Ovary (tissue), 9 donors: ENCODE data around the gene FCRL6. TPM values are rescaled to one million over a fixed set of nuclear protein-coding genes. Genes with fewer than 3 reads are reported as not detected.

Experiments used
- DNase-seq, 5 donors: peaks; one replicate each; pipeline ENCODE4 v3.0.0-alpha.2; 2019 to 2020
- H3K27ac ChIP-seq, 2 donors: fragments of 200-600 bp; one replicate each; pipeline versions ENCODE4 v1.5.1 to v1.8.0; 2019 to 2022
- H3K27me3 ChIP-seq: fragments of 200-600 bp; one replicate; pipeline ENCODE4 v1.8.0; 2022
- H3K36me3 ChIP-seq: fragments of 200-600 bp; sonication (generic); one replicate; pipeline ENCODE4 v1.5.1; 2019
- H3K4me1 ChIP-seq: one replicate; pipeline ENCODE4 v1.8.1; 2013; ENCODE audit warnings: mild to moderate bottlenecking, moderate library complexity; ENCODE audit not compliant: insufficient read depth
- H3K4me3 ChIP-seq: fragments of 200-600 bp; sonication (generic); one replicate; pipeline ENCODE4 v1.5.1; 2017
- H3K9me3 ChIP-seq, 2 donors: fragments of 200-600 bp in 1 of 2; sonication (generic) in 1 of 2; one replicate each; pipeline versions ENCODE4 v1.5.1 to v1.8.1; 2013 to 2019; ENCODE audit warnings: mild to moderate bottlenecking in 1 of 2, moderate library complexity in 1 of 2
- EP300 ChIP-seq: sonication (generic); formaldehyde crosslinking; IDR thresholded peaks from one replicate; pipeline ENCODE4 v1.6.1; 2017; ENCODE audit warnings: antibody characterized with exemption
- POLR2A ChIP-seq: fragments of 450-650 bp; IDR thresholded peaks from one replicate; pipeline ENCODE4 v1.6.1; 2017; ENCODE audit warnings: antibody characterized with exemption, mild to moderate bottlenecking, moderate library complexity
- WGBS, 3 donors: extraction: QIAGEN DNeasy Blood & Tissue Kit in 1 of 3; methylation state at CpG; one replicate each; pipeline versions ENCODE4 v1.1.5 to v1.1.7; 2013 to 2017; 5-methylcytosine and 5-hydroxymethylcytosine counted together
- intact Hi-C, 4 donors: fragments of 100-400 bp; cut with DNase I; formaldehyde crosslinking; loops; one replicate each; pipeline versions ENCODE4 v1.11.0 to v1.15.1; 2022 to 2023
- polyA plus RNA-seq, 2 donors: library from polyadenylated mRNA; stranded (reverse); fragments of 200-250 nt in 1 of 2; fragments of 350-450 nt in 1 of 2; fragmentation: Illumina TruSeq in 1 of 2; extraction: RNeasy Lipid Tissue Mini Kit (QIAGEN cat#74804) in 1 of 2; gene quantifications; one replicate each; pipeline ENCODE4 v1.2.3, GENCODE V29; 2013 to 2014
- total RNA-seq, 7 donors: library from RNA; depleted of rRNA in 2 of 7; stranded (reverse); fragments of >200 nt in 2 of 7; fragmentation: NEBNext Ultra II Directional in 3 of 7; extraction: Animal tissue kit (Norgen Biotek cat#: 25700) in 3 of 7; gene quantifications; one replicate each; pipeline versions ENCODE4 v1.1.0 to v1.2.4, GENCODE V29; 2016 to 2023
- TF ChIP-seq, protein P1 (sequence below), 3 donors: fragments of 450-650 bp in 2 of 3; fragments of 200-600 bp in 1 of 3; IDR thresholded peaks; one replicate each; pipeline versions ENCODE4 v1.5.1 to v1.8.0; 2016 to 2022; ENCODE audit warnings: antibody characterized with exemption in 3 of 3, mild to moderate bottlenecking in 1 of 3
- donor health status: DM: no; HTN: no; CAD: no; lungs with moderate emphysema.
- donor health status: DM: no; HTN: no; CAD: no.
- donor health status: Bipolar disorder and iron deficiency.
- donor health status: DM: yes; HTN: yes; CAD: no.
- donor health status: DM: no; HTN: no; CAD: no.
- donor health status: DM: yes; HTN: yes; CAD: no.

FCRL6 gene
- total and polyA plus RNA-seq, 9 donors = 0.08 to 2.3 (median 0.20) TPM; not detected in 2

DNA sequence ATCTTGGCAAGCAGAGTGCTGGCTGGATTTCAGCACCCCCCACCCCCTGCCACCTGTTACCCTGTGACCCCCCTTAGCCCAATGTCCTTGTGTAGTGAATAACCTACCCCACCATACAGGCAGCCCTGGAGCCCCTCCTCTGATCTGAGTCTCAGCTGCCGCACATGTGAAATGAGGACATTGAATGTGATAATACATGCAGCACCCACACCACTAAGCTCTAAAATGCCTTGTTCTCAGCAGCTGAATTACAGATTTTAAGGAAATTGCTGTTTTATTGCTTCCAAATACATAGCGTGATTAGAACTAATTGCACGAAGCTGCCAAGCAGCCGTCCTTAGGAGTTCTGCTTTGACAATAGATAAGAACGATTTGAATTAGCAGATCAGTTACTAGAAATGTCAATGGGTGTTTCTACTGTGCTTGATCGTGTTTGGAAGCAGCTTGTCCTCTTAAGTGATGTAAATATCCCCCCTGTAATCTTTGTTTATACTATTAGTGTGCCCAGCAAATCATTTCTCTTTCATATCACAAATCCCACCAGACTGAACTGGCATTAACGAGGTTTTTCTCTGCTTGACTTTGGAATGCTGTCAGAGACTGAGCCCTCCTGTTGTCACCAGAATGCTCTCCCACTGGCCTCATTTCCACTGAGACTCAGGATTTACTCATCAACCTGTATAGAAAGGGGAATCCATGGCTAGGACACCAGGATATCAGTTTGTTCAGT is 29.4 kb downstream of the FCRL6 start:
- intact Hi-C loops = no loop called here
- H3K27ac ChIP-seq = no peak overlapping the region

DNA sequence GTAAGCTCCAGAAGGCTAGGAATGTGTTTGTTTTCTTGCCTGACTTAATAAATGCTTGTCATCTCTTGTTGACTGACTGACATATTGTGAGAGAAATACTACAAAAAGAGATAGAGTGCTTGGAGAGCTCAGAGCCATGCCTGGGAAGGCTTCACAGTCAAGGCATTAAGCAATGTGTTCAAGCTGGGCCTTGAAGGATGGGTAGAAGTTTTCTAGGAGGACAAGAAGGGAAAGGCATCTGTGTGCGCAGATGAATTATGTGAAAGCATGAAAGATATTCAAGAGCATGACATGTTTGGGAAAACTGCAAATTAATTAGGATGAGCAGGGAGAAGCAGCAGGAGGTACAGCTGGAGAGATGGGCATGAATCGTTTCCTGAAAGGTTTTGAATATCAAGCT is 30.1 kb downstream of the FCRL6 start:
- no peak for DNase-seq
- no peaks in the 10 kb centered on the region for H3K36me3 ChIP-seq
- no peak overlapping the region for H3K4me3 ChIP-seq
- no peak for TF ChIP-seq EP300
- TF ChIP-seq, protein P1, sequence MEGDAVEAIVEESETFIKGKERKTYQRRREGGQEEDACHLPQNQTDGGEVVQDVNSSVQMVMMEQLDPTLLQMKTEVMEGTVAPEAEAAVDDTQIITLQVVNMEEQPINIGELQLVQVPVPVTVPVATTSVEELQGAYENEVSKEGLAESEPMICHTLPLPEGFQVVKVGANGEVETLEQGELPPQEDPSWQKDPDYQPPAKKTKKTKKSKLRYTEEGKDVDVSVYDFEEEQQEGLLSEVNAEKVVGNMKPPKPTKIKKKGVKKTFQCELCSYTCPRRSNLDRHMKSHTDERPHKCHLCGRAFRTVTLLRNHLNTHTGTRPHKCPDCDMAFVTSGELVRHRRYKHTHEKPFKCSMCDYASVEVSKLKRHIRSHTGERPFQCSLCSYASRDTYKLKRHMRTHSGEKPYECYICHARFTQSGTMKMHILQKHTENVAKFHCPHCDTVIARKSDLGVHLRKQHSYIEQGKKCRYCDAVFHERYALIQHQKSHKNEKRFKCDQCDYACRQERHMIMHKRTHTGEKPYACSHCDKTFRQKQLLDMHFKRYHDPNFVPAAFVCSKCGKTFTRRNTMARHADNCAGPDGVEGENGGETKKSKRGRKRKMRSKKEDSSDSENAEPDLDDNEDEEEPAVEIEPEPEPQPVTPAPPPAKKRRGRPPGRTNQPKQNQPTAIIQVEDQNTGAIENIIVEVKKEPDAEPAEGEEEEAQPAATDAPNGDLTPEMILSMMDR (IDR thresholded peaks at IDR 0.05) = no peak
- H3K27me3 ChIP-seq = no peaks in the 10 kb centered on the region
- no peaks in the 10 kb centered on the region for H3K9me3 ChIP-seq
- intact Hi-C loops = no loop called here
- H3K4me1 ChIP-seq = peaks cover 2% of the 10 kb centered on the region
- no peak overlapping the region for H3K27ac ChIP-seq
- WGBS, 3 donors = 86 to 96% (median 90%) methylated on average over 2 of the region's 2 CpGs

More for the DNA sequence above, 29.4 kb downstream of the FCRL6 start:
- no peaks in the 10 kb centered on the region for H3K27me3 ChIP-seq
- H3K36me3 ChIP-seq = no peaks in the 10 kb centered on the region
- no peak for TF ChIP-seq POLR2A
- TF ChIP-seq EP300 = no peak
- TF ChIP-seq, protein P1 (IDR thresholded peaks at IDR 0.05) = no peak
- H3K9me3 ChIP-seq = no peaks in the 10 kb centered on the region
- no peak for DNase-seq
- WGBS, 3 donors = 9 to 25% (median 22%) methylated on average over 7 of the region's 7 CpGs
- H3K4me1 ChIP-seq = peaks cover 2% of the 10 kb centered on the region
- no peak overlapping the region for H3K4me3 ChIP-seq

DNA sequence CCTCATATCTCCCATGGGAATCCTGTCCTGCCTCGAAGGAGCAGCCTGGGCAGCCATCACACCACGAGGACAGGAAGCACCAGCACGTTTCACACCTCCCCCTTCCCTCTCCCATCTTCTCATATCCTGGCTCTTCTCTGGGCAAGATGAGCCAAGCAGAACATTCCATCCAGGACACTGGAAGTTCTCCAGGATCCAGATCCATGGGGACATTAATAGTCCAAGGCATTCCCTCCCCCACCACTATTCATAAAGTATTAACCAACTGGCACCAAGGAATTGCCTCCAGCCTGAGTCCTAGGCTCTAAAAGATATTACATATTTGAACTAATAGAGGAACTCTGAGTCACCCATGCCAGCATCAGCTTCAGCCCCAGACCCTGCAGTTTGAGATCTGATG is 33.2 kb downstream of the FCRL6 start:
- WGBS, 3 donors = 66 to 69% (median 66%) methylated on average over 3 of the region's 3 CpGs
- no peaks in the 10 kb centered on the region for H3K27me3 ChIP-seq
- no peaks in the 10 kb centered on the region for H3K9me3 ChIP-seq
- no peak overlapping the region for H3K27ac ChIP-seq
- H3K4me1 ChIP-seq = peaks cover 2% of the 10 kb centered on the region
- no peak overlapping the region for H3K4me3 ChIP-seq
- intact Hi-C loops = no loop called here
- no peak for DNase-seq
- no peak for TF ChIP-seq EP300
- no peak for TF ChIP-seq POLR2A
- TF ChIP-seq, protein P1 (IDR thresholded peaks at IDR 0.05) = no peak
- no peaks in the 10 kb centered on the region for H3K36me3 ChIP-seq

DNA sequence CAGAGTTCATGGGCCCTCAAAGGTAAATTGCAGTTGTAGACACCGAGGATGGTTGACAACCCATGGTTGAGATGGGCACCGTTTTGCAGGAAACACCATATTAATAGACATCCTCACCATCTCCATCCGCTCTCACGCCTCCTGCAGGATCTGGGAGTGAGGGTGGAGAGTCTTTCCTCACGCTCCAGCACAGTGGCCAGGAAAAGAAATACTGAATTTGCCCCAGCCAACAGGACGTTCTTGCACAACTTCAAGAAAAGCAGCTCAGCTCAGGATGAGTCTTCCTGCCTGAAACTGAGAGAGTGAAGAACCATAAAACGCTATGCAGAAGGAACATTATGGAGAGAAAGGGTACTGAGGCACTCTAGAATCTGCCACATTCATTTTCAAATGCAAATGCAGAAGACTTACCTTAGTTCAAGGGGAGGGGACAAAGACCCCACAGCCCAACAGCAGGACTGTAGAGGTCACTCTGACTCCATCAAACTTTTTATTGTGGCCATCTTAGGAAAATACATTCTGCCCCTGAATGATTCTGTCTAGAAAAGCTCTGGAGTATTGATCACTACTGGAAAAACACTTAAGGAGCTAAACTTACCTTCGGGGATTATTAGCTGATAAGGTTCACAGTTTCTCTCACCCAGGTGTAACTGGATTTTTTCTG is 33.8 kb downstream of the FCRL6 start:
- Histone ChIP-seq H3K27ac (no peak overlapping the region), H3K9me3 (no peaks in the 10 kb centered on the region), H3K4me3 (no peak overlapping the region), H3K36me3 (no peaks in the 10 kb centered on the region), H3K27me3 (no peaks in the 10 kb centered on the region), H3K4me1 (peaks cover 2% of the 10 kb centered on the region)
- TF ChIP-seq EP300 (no peak), POLR2A (no peak)
- TF ChIP-seq, protein P1 (IDR thresholded peaks at IDR 0.05) = no peak
- no peak for DNase-seq
- intact Hi-C loops = no loop called here
- WGBS, 3 donors = 82 to 88% (median 85%) methylated on average over 8 of the region's 8 CpGs
